K562 (cell line): ENCODE measurements around the gene MMP23B. TPM values are rescaled to one million over a fixed set of nuclear protein-coding genes. Genes with fewer than 3 reads are reported as not detected.

Experiments
- CREBBP ChIP-seq: IDR thresholded peaks from one replicate; pipeline ENCODE4 v1.6.1; 2012; ENCODE audit warnings: low read depth, mild to moderate bottlenecking, control low read depth, inconsistent platforms, low read length
- CXXC5 ChIP-seq: fragments of 250-450 bp; sonication (Bioruptor Pico); IDR thresholded peaks from 2 replicates; pipeline ENCODE4 v1.8.0; 2022; ENCODE audit warnings: inconsistent platforms, mild to moderate bottlenecking, moderate library complexity
- DIDO1 ChIP-seq: fragments of 450-650 bp; IDR thresholded peaks from 2 replicates; pipeline ENCODE4 v1.6.1; 2016; ENCODE audit warnings: low read depth, missing biosample characterization, missing genetic modification characterization
- GABPA ChIP-seq: fragments of 200-800 bp; sonication (Bioruptor generic); conservative IDR thresholded peaks from 2 replicates; pipeline ENCODE4 v1.6.1; 2016; ENCODE audit warnings: low read depth, missing genetic modification characterization, missing compliant biosample characterization
- GABPB2 ChIP-seq: fragments of 250-450 bp; sonication (Bioruptor Pico); conservative IDR thresholded peaks from 2 replicates; pipeline ENCODE4 v1.5.1; 2021; ENCODE audit warnings: mild to moderate bottlenecking
- MAFF ChIP-seq: IDR thresholded peaks from 2 replicates; pipeline ENCODE4 v1.6.1; 2012; ENCODE audit warnings: low read length, improper control_type of control experiment
- MCM3 ChIP-seq: fragments of 450-650 bp; IDR thresholded peaks from 2 replicates; pipeline ENCODE4 v1.6.1; 2016
- RFX7 ChIP-seq: fragments of 250-450 bp; sonication (Bioruptor Pico); IDR thresholded peaks from 2 replicates; pipeline ENCODE4 v1.5.1; 2021; ENCODE audit warnings: mild to moderate bottlenecking
- SMC3 ChIP-seq: conservative IDR thresholded peaks from 2 replicates; pipeline ENCODE4 v1.6.1; 2011; ENCODE audit warnings: low read depth, low read length, improper control_type of control experiment; ENCODE audit not compliant: insufficient read depth
- XRCC3 ChIP-seq: fragments of 450-650 bp; IDR thresholded peaks from 2 replicates; pipeline ENCODE4 v1.6.1; 2017; ENCODE audit warnings: mild to moderate bottlenecking, moderate library complexity
- ZKSCAN3 ChIP-seq: fragments of 250-450 bp; sonication (Bioruptor Pico); IDR thresholded peaks from 2 replicates; pipeline ENCODE4 v1.4.0; 2020
- polyA plus RNA-seq, 8 experiments: library from polyadenylated mRNA; depleted of rRNA in 4 of 8; stranded (reverse) in 5 of 8; unstranded in 3 of 8; fragments of >200 nt; fragmentation: Nextera tagmentation in 2 of 8; fragmentation: Illumina TruSeq in 1 of 8; extraction: Ambion mirVana in 2 of 8; extraction: Trizol in 1 of 8; gene quantifications; 2 replicates each; pipeline versions ENCODE4 v1.2.1 to v1.2.3, GENCODE V29; 2011 to 2014; ENCODE audit warnings: inconsistent platforms in 1 of 8, missing spikeins in 1 of 8
- total RNA-seq, 7 experiments: library from RNA; depleted of rRNA in 6 of 7; stranded (reverse); fragments of >200 nt in 6 of 7; fragmentation: Illumina TruSeq in 2 of 7; extraction: Trizol in 2 of 7; gene quantifications; 2 replicates each; pipeline versions ENCODE4 v1.2.1 to v1.2.3, GENCODE V29; 2011 to 2021; ENCODE audit warnings: low replicate concordance in 1 of 7
- TF ChIP-seq, protein P1 (sequence below): IDR thresholded peaks from 2 replicates; pipeline ENCODE4 v1.6.1; 2011; ENCODE audit warnings: borderline replicate concordance, low read depth, mild to moderate bottlenecking, moderate library complexity, low read length; ENCODE audit not compliant: insufficient read depth, poor library complexity, severe bottlenecking
- TF ChIP-seq, protein P2 (sequence below): fragments of 250-450 bp; sonication (Bioruptor Pico); IDR thresholded peaks from 2 replicates; pipeline ENCODE4 v1.8.0; 2021; ENCODE audit warnings: mild to moderate bottlenecking, moderate library complexity
- TF ChIP-seq, protein P3 (sequence below): fragments of 250-450 bp; sonication (Bioruptor Pico); IDR thresholded peaks from 2 replicates; pipeline ENCODE4 v1.8.0; 2021; ENCODE audit warnings: moderate library complexity, mild to moderate bottlenecking, inconsistent platforms
- TF ChIP-seq, protein P4 (sequence below), 2 experiments: fragments of 450-650 bp in 1 of 2; IDR thresholded peaks; 2 replicates each; pipeline ENCODE4 v1.6.1; 2011 to 2017; ENCODE audit warnings: low read depth in 2 of 2, antibody characterized with exemption in 1 of 2, borderline replicate concordance in 1 of 2, low read length in 1 of 2, mild to moderate bottlenecking in 1 of 2, mixed read lengths in 1 of 2; ENCODE audit not compliant: control insufficient read depth in 1 of 2
- TF ChIP-seq, protein P5 (sequence below): fragments of 250-450 bp; sonication (Bioruptor Pico); IDR thresholded peaks from 2 replicates; pipeline ENCODE4 v1.8.0; 2022; ENCODE audit warnings: inconsistent platforms

MMP23B gene
- total and polyA plus RNA-seq, 9 of the 15 experiments (the other 6 are each of a cell fraction or from before 2014, with no cell fraction given) = 0.28 to 1.2 (median 0.41) TPM; not detected in 5

DNA sequence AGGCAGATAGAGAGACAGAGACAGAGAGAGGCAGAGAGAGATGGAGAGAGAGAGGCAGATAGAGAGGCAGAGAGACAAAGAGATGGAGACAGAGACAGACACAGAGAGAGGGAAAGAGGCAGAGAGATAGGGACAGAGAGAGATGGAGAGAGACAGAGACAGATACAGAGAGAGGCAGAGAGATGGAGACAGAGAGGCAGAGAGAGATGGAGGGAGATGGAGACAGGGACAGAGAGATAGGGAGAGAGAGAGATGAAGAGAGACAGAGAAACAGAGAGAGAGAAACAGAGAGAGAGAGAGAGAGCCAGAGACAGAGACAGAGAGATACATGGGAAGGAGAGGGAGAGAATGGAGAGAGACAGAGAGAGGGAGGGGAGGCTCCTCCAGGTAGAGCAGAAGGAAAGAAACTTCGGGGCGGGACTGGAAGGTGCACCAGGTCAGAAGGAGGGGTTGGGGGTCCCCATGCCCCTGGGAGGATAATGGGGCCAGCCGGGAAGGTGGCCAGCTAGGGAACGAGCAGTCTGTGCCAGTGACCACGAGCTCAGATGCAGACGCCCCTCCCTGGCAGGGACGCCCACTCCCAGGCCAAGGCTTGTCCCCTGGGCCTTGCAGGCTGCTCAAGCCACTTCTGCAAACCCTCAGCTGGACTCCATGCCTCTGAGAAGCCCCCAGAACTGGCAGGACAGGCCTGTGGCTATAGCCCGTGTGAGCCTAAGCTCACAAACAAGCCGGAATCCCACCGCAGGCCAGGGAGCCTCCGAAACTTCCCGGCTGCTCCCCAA, 35.3 kb upstream of the MMP23B start (continued):
- TF ChIP-seq, protein P1, sequence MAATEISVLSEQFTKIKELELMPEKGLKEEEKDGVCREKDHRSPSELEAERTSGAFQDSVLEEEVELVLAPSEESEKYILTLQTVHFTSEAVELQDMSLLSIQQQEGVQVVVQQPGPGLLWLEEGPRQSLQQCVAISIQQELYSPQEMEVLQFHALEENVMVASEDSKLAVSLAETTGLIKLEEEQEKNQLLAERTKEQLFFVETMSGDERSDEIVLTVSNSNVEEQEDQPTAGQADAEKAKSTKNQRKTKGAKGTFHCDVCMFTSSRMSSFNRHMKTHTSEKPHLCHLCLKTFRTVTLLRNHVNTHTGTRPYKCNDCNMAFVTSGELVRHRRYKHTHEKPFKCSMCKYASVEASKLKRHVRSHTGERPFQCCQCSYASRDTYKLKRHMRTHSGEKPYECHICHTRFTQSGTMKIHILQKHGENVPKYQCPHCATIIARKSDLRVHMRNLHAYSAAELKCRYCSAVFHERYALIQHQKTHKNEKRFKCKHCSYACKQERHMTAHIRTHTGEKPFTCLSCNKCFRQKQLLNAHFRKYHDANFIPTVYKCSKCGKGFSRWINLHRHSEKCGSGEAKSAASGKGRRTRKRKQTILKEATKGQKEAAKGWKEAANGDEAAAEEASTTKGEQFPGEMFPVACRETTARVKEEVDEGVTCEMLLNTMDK = no peak
- TF ChIP-seq, protein P2, sequence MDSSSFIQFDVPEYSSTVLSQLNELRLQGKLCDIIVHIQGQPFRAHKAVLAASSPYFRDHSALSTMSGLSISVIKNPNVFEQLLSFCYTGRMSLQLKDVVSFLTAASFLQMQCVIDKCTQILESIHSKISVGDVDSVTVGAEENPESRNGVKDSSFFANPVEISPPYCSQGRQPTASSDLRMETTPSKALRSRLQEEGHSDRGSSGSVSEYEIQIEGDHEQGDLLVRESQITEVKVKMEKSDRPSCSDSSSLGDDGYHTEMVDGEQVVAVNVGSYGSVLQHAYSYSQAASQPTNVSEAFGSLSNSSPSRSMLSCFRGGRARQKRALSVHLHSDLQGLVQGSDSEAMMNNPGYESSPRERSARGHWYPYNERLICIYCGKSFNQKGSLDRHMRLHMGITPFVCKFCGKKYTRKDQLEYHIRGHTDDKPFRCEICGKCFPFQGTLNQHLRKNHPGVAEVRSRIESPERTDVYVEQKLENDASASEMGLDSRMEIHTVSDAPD (CRISPR knock-in tag) = no peak
- TF ChIP-seq MAFF = no peak
- 0 out of 2 replicates have a peak, but pooled peaks have one; percentile 23 for TF ChIP-seq MCM3
- no peak for TF ChIP-seq XRCC3
- TF ChIP-seq ZKSCAN3 (CRISPR knock-in tag) = no peak
- TF ChIP-seq, protein P3, sequence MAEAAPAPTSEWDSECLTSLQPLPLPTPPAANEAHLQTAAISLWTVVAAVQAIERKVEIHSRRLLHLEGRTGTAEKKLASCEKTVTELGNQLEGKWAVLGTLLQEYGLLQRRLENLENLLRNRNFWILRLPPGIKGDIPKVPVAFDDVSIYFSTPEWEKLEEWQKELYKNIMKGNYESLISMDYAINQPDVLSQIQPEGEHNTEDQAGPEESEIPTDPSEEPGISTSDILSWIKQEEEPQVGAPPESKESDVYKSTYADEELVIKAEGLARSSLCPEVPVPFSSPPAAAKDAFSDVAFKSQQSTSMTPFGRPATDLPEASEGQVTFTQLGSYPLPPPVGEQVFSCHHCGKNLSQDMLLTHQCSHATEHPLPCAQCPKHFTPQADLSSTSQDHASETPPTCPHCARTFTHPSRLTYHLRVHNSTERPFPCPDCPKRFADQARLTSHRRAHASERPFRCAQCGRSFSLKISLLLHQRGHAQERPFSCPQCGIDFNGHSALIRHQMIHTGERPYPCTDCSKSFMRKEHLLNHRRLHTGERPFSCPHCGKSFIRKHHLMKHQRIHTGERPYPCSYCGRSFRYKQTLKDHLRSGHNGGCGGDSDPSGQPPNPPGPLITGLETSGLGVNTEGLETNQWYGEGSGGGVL (CRISPR knock-in tag) = no peak
- TF ChIP-seq CREBBP = no peak
- no peak for TF ChIP-seq GABPA
- no peak for TF ChIP-seq GABPB2 (CRISPR knock-in tag)
- TF ChIP-seq CXXC5 = no peak
- TF ChIP-seq SMC3 = no peak
- TF ChIP-seq, protein P4, sequence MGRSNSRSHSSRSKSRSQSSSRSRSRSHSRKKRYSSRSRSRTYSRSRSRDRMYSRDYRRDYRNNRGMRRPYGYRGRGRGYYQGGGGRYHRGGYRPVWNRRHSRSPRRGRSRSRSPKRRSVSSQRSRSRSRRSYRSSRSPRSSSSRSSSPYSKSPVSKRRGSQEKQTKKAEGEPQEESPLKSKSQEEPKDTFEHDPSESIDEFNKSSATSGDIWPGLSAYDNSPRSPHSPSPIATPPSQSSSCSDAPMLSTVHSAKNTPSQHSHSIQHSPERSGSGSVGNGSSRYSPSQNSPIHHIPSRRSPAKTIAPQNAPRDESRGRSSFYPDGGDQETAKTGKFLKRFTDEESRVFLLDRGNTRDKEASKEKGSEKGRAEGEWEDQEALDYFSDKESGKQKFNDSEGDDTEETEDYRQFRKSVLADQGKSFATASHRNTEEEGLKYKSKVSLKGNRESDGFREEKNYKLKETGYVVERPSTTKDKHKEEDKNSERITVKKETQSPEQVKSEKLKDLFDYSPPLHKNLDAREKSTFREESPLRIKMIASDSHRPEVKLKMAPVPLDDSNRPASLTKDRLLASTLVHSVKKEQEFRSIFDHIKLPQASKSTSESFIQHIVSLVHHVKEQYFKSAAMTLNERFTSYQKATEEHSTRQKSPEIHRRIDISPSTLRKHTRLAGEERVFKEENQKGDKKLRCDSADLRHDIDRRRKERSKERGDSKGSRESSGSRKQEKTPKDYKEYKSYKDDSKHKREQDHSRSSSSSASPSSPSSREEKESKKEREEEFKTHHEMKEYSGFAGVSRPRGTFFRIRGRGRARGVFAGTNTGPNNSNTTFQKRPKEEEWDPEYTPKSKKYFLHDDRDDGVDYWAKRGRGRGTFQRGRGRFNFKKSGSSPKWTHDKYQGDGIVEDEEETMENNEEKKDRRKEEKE (IDR thresholded peaks at IDR 0.05; ENCODE audit: borderline replicate concordance in 1 of 2, control insufficient read depth in 1 of 2, low read depth in 2 of 2, low read length in 1 of 2) = 0 out of 4 replicates have a peak, but pooled peaks of 1 of the 2 experiments have one; percentile 6
- no peak for TF ChIP-seq DIDO1 (tag)
- TF ChIP-seq RFX7 (CRISPR knock-in tag) = no peak
- TF ChIP-seq, protein P5, sequence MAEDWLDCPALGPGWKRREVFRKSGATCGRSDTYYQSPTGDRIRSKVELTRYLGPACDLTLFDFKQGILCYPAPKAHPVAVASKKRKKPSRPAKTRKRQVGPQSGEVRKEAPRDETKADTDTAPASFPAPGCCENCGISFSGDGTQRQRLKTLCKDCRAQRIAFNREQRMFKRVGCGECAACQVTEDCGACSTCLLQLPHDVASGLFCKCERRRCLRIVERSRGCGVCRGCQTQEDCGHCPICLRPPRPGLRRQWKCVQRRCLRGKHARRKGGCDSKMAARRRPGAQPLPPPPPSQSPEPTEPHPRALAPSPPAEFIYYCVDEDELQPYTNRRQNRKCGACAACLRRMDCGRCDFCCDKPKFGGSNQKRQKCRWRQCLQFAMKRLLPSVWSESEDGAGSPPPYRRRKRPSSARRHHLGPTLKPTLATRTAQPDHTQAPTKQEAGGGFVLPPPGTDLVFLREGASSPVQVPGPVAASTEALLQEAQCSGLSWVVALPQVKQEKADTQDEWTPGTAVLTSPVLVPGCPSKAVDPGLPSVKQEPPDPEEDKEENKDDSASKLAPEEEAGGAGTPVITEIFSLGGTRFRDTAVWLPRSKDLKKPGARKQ = no peak
